HepG2 (cell line): ENCODE data around the gene GRHPR. TPM values are rescaled to one million over a fixed set of nuclear protein-coding genes. Genes with fewer than 3 reads are reported as not detected.

ENCODE experiments used
- GATAD1 ChIP-seq: IDR thresholded peaks from 2 replicates; pipeline ENCODE4 v1.6.1; 2016; ENCODE audit warnings: missing genetic modification reagents, missing compliant biosample characterization
- JUND ChIP-seq: sonication (generic); formaldehyde crosslinking; IDR thresholded peaks from 2 replicates; pipeline ENCODE4 v1.8.0; 2022; ENCODE audit warnings: mild to moderate bottlenecking, missing genetic modification reagents
- KLF12 ChIP-seq: sonication (generic); formaldehyde crosslinking; IDR thresholded peaks from 2 replicates; pipeline ENCODE4 v1.4.0; 2020; ENCODE audit warnings: missing genetic modification reagents, borderline replicate concordance
- KLF6 ChIP-seq: IDR thresholded peaks from 2 replicates; pipeline ENCODE4 v1.8.0; 2016; ENCODE audit warnings: missing biosample characterization, missing genetic modification reagents
- MAFF ChIP-seq: IDR thresholded peaks from 2 replicates; pipeline ENCODE4 v1.6.1; 2011; ENCODE audit warnings: low read depth, low read length, improper control_type of control experiment
- MEIS1 ChIP-seq: sonication (generic); formaldehyde crosslinking; IDR thresholded peaks from 2 replicates; pipeline ENCODE4 v1.9.0; 2021; ENCODE audit warnings: mild to moderate bottlenecking, missing genetic modification reagents, moderate library complexity, borderline replicate concordance
- NR2F6 ChIP-seq, 2 experiments: IDR thresholded peaks; 2 replicates each; pipeline ENCODE4 v1.6.1; 2016; ENCODE audit warnings: antibody characterized with exemption in 1 of 2, mild to moderate bottlenecking in 1 of 2
- POLR2A ChIP-seq, 2 experiments: IDR thresholded peaks; 2 replicates each; pipeline ENCODE4 v1.6.1; 2011; ENCODE audit warnings: low read depth in 2 of 2, low read length in 2 of 2, mild to moderate bottlenecking in 1 of 2, moderate library complexity in 1 of 2; ENCODE audit not compliant: insufficient read depth in 1 of 2
- PRMT3 ChIP-seq: sonication (generic); formaldehyde crosslinking; IDR thresholded peaks from 2 replicates; pipeline ENCODE4 v1.8.1; 2022; ENCODE audit warnings: low read depth, mild to moderate bottlenecking, moderate library complexity, missing genetic modification reagents, borderline replicate concordance
- RFXANK ChIP-seq: IDR thresholded peaks from 2 replicates; pipeline ENCODE4 v1.6.1; 2016
- ZBTB21 ChIP-seq: sonication (generic); formaldehyde crosslinking; IDR thresholded peaks from 2 replicates; pipeline ENCODE4 v1.4.0; 2020; ENCODE audit warnings: missing genetic modification reagents
- ZFP1 ChIP-seq: IDR thresholded peaks from 2 replicates; pipeline ENCODE4 v1.6.1; 2016
- ZFY ChIP-seq: sonication (generic); formaldehyde crosslinking; IDR thresholded peaks from 2 replicates; pipeline ENCODE4 v1.4.0; 2020; ENCODE audit warnings: missing genetic modification reagents
- ZMAT3 ChIP-seq: sonication (generic); formaldehyde crosslinking; conservative IDR thresholded peaks from 2 replicates; pipeline ENCODE4 v1.7.0; 2021; ENCODE audit warnings: missing genetic modification reagents
- ZMYM2 ChIP-seq: sonication (generic); formaldehyde crosslinking; IDR thresholded peaks from 2 replicates; pipeline ENCODE4 v1.8.0; 2022; ENCODE audit warnings: mild to moderate bottlenecking, missing genetic modification reagents
- ZNF224 ChIP-seq: sonication (generic); formaldehyde crosslinking; IDR thresholded peaks from 2 replicates; pipeline ENCODE4 v1.5.0; 2020; ENCODE audit warnings: mild to moderate bottlenecking, missing genetic modification reagents
- ZNF234 ChIP-seq: sonication (generic); formaldehyde crosslinking; conservative IDR thresholded peaks from 2 replicates; pipeline ENCODE4 v1.5.1; 2020; ENCODE audit warnings: mild to moderate bottlenecking, missing genetic modification reagents
- ZNF512 ChIP-seq: sonication (generic); formaldehyde crosslinking; IDR thresholded peaks from 2 replicates; pipeline ENCODE4 v1.4.0; 2020; ENCODE audit warnings: mild to moderate bottlenecking, missing genetic modification reagents
- ZNF605 ChIP-seq: sonication (generic); formaldehyde crosslinking; IDR thresholded peaks from 2 replicates; pipeline ENCODE4 v1.8.0; 2022; ENCODE audit warnings: mild to moderate bottlenecking, missing genetic modification reagents
- ZNF660 ChIP-seq: sonication (generic); formaldehyde crosslinking; IDR thresholded peaks from 2 replicates; pipeline ENCODE4 v1.5.1; 2020; ENCODE audit warnings: mild to moderate bottlenecking, low read depth, missing genetic modification reagents, borderline replicate concordance
- ZNF670 ChIP-seq: sonication (generic); formaldehyde crosslinking; IDR thresholded peaks from 2 replicates; pipeline ENCODE4 v1.8.0; 2022; ENCODE audit warnings: mild to moderate bottlenecking, missing genetic modification reagents, borderline replicate concordance
- ZNF782 ChIP-seq: sonication (generic); formaldehyde crosslinking; IDR thresholded peaks from 2 replicates; pipeline ENCODE4 v1.4.0; 2020; ENCODE audit warnings: missing genetic modification reagents, mild to moderate bottlenecking, borderline replicate concordance
- ZNF788 ChIP-seq: sonication (generic); formaldehyde crosslinking; IDR thresholded peaks from 2 replicates; pipeline ENCODE4 v1.5.0; 2020; ENCODE audit warnings: mild to moderate bottlenecking, missing genetic modification reagents, borderline replicate concordance
- ZNF790 ChIP-seq: sonication (generic); formaldehyde crosslinking; IDR thresholded peaks from 2 replicates; pipeline ENCODE4 v1.8.0; 2022; ENCODE audit warnings: missing genetic modification reagents, mild to moderate bottlenecking, borderline replicate concordance
- ZNF850 ChIP-seq: sonication (generic); formaldehyde crosslinking; conservative IDR thresholded peaks from 2 replicates; pipeline ENCODE4 v1.9.0; 2021; ENCODE audit warnings: mild to moderate bottlenecking, missing genetic modification reagents
- ZSCAN5A ChIP-seq: sonication (generic); formaldehyde crosslinking; IDR thresholded peaks from 2 replicates; pipeline ENCODE4 v1.8.0; 2022; ENCODE audit warnings: mild to moderate bottlenecking, missing genetic modification reagents, borderline replicate concordance
- polyA plus RNA-seq, 8 experiments: library from polyadenylated mRNA; depleted of rRNA in 3 of 8; stranded (reverse) in 7 of 8; unstranded in 1 of 8; fragments of >200 nt; fragmentation: Illumina TruSeq in 4 of 8; extraction: Trizol in 4 of 8; gene quantifications; 2 replicates each; pipeline versions ENCODE4 v1.2.1 to v1.2.3, GENCODE V29; 2011 to 2016; ENCODE audit warnings: low read depth in 4 of 8, missing spikeins in 1 of 8, mixed read lengths in 1 of 8; ENCODE audit not compliant: insufficient read depth in 1 of 8
- total RNA-seq, 5 experiments: library from RNA; depleted of rRNA; stranded (reverse); fragments of >200 nt; fragmentation: Illumina TruSeq; extraction: Trizol; gene quantifications; 2 replicates each; pipeline ENCODE4 v1.2.3, GENCODE V29; 2016; ENCODE audit warnings: low read depth in 1 of 5
- TF ChIP-seq, protein P1 (sequence below): sonication (generic); formaldehyde crosslinking; IDR thresholded peaks from 2 replicates; pipeline ENCODE4 v1.4.0; 2020; ENCODE audit warnings: missing genetic modification reagents, borderline replicate concordance
- TF ChIP-seq, protein P2 (sequence below): sonication (generic); formaldehyde crosslinking; IDR thresholded peaks from 2 replicates; pipeline ENCODE4 v1.8.1; 2023; ENCODE audit warnings: mild to moderate bottlenecking, missing genetic modification reagents

The GRHPR gene
- total and polyA plus RNA-seq, 2 of the 13 experiments (the other 11 are each of a cell fraction or from before 2014, with no cell fraction given), result 113 to 115 TPM

DNA sequence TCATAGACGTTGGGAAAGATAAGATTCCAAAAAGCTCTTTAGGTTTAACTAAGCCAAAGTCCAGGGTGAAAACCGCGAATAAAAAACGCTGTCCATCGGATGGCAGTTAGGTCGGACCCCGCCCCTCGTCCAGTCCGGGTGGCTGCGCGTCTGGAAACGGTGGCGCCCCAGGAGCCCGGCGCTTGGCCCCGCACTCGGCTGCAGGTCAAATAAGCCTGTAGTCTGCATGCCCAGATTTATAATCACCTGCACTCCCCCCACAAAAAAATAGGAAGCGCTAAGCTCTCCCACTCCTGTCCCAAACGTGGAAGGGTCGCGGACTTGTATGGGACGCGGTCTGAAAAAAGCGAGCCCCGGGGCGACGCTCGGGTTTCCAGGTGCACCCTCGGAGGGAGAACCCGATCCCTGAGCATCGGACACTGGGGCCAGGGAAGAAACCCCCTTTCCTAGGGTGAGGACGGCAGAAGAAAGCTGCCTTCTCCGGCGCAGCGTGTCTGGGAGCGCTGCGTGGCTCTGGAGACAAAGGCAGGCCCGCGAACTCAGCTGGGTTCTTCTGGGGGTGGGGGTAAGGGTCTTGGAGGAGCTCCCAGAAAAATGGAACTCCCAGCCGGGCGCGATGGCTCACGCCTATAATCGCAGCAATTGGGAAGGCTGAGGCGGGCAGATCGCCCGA is 43.7 kb downstream of the GRHPR start (continued):
- TF ChIP-seq, protein P1, sequence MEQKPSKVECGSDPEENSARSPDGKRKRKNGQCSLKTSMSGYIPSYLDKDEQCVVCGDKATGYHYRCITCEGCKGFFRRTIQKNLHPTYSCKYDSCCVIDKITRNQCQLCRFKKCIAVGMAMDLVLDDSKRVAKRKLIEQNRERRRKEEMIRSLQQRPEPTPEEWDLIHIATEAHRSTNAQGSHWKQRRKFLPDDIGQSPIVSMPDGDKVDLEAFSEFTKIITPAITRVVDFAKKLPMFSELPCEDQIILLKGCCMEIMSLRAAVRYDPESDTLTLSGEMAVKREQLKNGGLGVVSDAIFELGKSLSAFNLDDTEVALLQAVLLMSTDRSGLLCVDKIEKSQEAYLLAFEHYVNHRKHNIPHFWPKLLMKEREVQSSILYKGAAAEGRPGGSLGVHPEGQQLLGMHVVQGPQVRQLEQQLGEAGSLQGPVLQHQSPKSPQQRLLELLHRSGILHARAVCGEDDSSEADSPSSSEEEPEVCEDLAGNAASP (CRISPR knock-in tag), result 0 out of 2 replicates have a peak, but pooled peaks have one; percentile 9
- TF ChIP-seq JUND (CRISPR knock-in tag) (no peak), ZNF670 (CRISPR knock-in tag) (no peak; the same call in none of the 2 replicates), ZNF850 (no peak), ZMAT3 (no peak), ZNF512 (CRISPR knock-in tag) (no peak), ZBTB21 (no peak), MEIS1 (CRISPR knock-in tag) (no peak; the same call in 1 of the 2 replicates), ZSCAN5A (CRISPR knock-in tag) (no peak), ZNF224 (peak; percentile 88), NR2F6 (IDR thresholded peaks at IDR 0.05) (no peak), NR2F6 (CRISPR knock-in tag; IDR thresholded peaks at IDR 0.05) (no peak), POLR2A (IDR thresholded peaks at IDR 0.05; ENCODE audit: insufficient read depth in 1 of 2, low read depth in 2 of 2, low read length in 2 of 2) (peak; percentile 32 to 42), ZNF605 (CRISPR knock-in tag) (no peak), ZNF782 (CRISPR knock-in tag) (no peak), ZNF660 (CRISPR knock-in tag) (no peak), KLF12 (CRISPR knock-in tag) (no peak; the same call in 1 of the 2 replicates), PRMT3 (CRISPR knock-in tag) (no peak), GATAD1 (CRISPR knock-in tag) (no peak), MAFF (no peak), ZMYM2 (CRISPR knock-in tag) (no peak), RFXANK (no peak), ZFY (peak; percentile 52; the same call in 1 of the 2 replicates), ZNF788 (0 out of 2 replicates have a peak, but pooled peaks have one; percentile 16), KLF6 (CRISPR knock-in tag) (no peak), ZFP1 (CRISPR knock-in tag) (no peak), ZNF790 (CRISPR knock-in tag) (no peak), ZNF234 (CRISPR knock-in tag) (0 out of 2 replicates have a peak, but pooled peaks have one; percentile 45)
- TF ChIP-seq, protein P2, sequence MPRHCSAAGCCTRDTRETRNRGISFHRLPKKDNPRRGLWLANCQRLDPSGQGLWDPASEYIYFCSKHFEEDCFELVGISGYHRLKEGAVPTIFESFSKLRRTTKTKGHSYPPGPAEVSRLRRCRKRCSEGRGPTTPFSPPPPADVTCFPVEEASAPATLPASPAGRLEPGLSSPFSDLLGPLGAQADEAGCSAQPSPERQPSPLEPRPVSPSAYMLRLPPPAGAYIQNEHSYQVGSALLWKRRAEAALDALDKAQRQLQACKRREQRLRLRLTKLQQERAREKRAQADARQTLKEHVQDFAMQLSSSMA (CRISPR knock-in tag), result no peak
